Erythroblast (primary cell): ENCODE results near the gene UBA5.

ENCODE experiments used
- GATA1 ChIP-seq: IDR thresholded peaks from 2 replicates; pipeline ENCODE4 v1.6.1; 2011; ENCODE audit warnings: low read depth, mild to moderate bottlenecking, control low read depth, low read length, moderate library complexity
- POLR2A ChIP-seq: IDR thresholded peaks from 2 replicates; pipeline ENCODE4 v1.6.1; 2011; ENCODE audit warnings: mild to moderate bottlenecking, low read length

DNA sequence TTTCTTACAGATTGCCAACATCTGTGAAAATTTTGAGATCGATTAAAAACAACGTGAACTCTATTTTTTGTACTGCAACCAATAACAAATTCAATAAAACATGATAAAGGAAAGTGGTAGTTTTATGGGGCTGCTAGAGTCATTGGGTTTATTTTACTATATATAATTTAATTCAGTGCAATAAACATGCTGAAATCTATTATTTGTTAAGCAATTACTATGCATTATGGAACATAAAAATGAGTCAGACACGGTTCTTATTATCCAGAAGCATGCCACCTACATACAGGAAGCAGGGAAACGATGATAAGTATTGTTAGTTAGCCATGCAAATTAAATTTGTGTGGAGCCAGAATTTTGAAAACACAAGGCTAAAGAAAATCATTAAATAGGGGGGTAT is 34.9 kb downstream of the UBA5 start:
- no peak for TF ChIP-seq POLR2A
- no peak for TF ChIP-seq GATA1
